ENCODE results near the gene ZNF878.

GRCh38 chr19:12055784-12056183 is 3.0 kb upstream of the ZNF878 start:
- TF ChIP-seq CTCF (IDR thresholded peaks at IDR 0.05) (no peak), POLR2A (IDR thresholded peaks at IDR 0.05) (no peak)
